GM21723 (cell line): ENCODE results near the gene PCLO.
"Not testable (repeated sequence)": the region's sequence is repeated elsewhere in the genome, so short reads cannot be mapped to it uniquely, and the experiment has no call there.

Experiments used
- ATAC-seq: cut with Tn5 transposase; IDR thresholded peaks from one replicate; pipeline ENCODE4 v1.9.1; 2021; ENCODE audit warnings: mild to moderate bottlenecking, moderate library complexity; ENCODE audit not compliant: unreplicated experiment

PCLO gene

DNA sequence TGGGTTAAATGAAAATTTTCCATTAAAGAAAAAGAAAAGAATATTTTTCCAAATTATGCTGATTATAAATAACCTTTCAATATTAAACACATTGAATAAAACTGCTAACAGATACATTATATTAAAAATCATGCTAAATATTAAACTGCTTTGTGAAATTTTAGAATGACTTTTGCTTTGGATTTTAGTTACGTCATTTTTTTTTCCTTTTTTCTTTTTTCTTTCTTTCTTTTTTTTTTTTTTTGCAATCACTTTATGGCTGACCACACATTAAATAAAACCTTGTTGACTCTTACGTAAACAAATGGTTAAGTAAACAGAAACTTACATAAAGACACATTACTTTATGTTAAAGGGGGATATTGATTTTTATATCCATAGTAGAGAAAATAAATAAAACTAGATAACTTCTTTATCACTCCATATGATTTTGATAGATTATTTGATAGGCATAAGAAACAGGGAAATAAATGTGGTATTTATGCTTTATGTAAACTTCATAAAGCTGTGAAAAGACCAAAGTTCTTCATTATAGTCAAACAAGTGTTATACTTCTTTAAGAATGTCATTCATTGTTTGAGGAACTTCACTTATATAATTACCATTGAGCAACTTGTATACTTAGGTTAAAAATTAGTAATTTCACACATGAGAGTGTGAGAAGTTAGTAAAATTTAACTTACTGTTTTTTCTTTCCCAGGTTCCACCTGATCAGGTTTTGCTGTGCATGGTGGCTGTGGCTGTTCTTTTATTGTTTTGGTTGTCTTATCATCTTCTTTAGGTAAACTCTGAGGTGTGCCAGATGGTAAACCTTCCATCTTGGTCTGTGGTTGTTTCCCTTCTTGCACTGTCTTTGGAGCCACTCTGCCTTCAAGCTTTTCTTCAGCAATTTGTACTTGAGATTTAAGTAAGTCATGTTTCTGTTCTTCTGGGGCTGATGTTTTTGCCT, 197.3 kb downstream of the PCLO start:
- no peak for ATAC-seq

DNA sequence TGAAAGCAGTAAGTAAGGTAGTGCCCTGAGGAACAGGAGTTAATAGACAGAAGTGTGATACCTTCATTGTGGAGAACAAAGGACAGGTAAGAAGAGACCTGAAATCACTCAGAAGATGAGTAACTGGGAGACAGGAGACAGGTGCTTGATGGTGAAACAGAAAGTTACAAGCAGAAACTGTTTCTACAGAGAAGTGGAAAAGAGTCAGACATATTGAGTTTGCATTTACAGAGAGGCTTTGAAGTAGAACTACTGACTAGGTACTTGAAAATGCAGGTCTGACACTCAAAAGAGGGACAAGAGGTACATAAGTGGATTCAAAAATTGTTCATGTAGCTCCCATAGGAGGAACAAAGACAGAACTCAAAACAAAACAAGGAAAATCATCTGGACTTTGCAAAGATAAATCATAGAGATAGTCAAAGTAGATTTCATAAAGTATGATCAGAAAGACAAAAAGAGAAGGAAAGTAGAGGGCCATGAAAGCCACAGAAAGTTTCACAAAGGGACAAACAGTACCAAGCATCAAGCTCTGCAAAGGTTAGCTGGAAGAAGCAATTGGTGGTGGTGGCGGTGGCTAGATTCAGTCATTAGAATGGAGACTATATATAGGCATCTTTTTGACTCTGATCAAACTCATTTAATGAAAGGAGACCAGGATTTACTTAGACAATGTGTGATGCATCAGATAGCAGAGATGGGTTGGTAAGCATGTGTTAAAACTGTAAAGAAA, 198.4 kb downstream of the PCLO start:
- ATAC-seq, result peak; percentile 48

DNA sequence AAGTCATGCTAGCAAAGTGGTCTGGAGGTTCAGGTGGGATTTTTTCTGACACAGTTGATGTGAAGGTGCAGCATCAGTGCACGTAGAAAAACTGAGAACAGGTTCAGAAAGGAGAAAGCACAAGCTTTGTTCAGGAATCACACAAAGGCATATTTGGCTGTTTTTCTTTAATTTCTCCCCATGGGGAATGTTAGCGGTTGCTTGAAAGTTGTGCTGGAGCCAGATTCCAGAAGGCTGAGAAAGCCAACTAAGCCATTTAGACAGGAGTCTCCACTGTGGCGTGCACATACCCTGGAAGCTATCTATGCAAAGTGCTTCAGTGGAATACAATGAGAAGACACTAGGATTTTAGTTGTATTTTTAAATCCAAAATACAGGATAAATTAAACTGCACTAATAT, 201.4 kb downstream of the PCLO start:
- ATAC-seq, result no peak

DNA sequence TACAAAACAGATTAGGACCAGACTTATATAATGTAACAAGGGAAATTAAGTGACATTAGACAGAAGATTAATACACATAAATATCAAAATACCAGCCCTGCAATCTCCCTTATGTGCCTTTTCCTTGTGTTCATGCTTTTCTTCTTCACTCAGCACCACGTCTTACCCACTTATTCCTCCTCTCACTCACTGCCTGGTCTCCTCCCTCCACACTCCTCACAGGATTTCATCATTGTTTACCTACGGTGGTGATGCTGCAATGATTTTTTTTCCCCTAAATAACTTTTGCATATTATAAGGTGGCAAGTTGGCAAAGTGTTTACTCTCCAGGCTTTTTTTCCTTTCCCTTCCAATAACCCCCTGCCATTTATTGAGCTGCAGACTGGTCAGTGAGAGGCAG, 203.2 kb downstream of the PCLO start:
- ATAC-seq, result no peak

DNA sequence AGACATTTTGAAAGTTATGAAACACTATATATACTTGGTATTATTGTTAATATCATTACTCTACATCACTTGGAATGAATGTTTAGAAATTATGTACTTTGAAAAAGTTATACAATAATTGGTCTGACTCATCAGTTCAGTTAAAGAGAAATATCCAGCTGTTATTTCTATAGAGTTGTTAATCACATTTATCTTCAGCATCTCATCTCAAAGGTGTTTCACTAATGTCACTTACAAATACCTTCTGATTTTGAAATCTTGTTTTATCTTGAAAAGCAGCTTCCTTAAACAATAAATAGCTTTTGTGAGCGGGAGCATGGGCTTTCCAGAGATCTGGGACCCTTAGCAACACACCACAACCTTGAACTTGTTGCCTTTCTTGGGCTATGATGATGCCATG, 205.2 kb downstream of the PCLO start:
- no peak for ATAC-seq

DNA sequence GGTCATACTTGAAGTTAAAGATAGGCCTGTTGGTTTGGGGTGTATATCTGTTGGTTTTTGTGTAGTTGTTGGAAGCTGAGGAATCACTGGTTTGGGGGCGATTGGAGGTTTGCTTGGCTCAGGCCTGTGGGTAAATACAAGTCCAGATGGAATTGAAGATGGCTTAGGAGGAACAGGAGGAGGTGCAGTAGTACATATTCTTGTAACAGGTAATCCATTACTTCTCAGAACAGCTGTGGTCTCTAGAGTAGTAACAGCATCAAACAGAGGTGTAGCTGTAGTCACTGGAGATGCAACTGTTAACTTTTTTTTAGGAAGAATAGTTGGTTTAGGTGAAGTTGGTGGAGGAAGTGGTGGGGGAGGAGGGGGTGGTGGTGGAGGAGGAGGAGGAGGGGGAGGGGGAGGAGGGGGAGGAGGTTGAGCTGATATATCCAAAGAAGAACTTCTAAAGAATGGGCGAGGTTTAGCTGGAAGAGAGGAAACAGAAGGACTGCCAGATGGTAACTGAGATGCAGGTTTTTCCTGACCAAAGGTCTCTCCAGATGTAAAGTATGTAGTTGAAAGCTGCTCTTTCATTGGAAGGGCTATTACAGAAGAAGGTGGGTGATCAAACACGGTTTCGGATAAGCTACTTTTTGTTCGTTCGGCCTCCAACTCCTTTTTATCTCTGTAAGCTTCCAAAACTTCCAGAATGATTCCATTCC, 209.2 kb downstream of the PCLO start:
- no peak for ATAC-seq

DNA sequence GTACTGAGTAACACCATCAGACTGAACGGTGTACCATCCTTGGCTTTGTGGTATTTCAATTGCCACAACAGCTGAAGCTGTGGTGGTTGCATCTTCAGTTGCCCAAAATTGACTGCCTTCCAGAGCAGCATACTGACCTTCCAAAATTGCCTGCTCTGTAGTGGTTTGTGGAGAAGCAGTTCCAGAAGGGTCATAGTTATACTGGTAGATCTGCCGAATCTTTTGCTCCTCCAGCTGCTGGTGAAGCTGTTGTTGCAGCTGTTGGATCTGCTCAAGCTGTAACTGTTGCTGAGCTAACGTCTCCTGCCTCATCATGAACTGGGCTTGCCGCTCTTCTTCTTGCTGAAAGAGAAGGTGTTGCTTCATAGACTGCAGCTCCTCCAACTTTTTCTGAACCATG, 212.2 kb downstream of the PCLO start:
- no peak for ATAC-seq

DNA sequence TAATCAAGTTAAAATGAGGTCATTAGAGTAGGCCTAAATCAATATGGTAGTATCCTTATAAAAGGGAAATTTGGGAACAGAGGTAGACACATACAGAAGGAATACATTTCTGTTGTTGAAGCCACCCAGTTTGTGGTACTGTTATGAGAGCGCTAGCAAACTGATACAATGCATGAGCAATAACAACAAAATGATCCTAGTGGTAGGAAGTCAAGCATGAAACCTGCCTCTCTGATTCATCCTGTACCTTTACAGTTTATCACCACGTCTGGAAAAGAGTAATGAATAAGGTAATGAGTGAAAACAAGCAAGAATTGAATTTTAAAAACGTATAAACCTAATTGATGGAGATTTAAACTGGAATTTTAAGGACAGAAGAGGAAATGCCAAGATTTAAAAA, 217.2 kb downstream of the PCLO start:
- ATAC-seq, result no peak

DNA sequence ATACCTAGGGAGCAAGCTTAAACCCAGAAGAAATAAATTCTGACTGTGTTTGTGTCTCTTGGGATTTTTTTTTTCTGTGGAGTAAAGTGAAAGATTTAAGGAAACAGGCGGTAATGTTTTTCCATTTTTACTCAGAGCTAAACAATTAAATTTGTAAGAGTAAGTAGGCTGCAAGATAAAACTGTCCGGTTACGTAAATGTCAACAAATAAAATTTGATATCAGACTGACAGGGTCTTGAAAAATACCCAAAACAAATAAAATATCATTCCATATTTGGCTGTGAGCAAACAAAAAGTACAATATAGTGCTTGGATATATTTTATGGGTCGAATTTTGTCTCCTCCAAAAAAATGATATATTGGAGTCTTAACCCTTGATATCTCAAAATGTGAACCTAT, 217.6 kb downstream of the PCLO start:
- no peak for ATAC-seq

DNA sequence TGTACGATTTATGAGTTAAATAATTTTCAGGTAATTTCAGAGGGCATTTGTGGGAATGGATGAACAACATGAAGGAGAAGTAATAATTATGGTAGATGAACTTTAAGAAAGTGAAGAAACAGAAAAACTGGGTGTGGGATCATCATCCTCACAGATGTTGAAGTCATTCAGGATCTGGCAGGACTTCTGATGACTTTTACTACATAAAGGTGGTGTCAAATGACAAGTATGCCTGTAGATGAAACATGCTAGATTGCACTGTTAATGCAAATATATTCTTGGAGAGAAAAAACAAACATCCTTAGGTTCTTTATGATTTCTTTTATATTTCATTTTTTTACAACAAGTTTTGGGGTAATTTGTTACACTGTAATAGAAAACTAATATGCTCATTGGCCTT, 230.2 kb downstream of the PCLO start:
- no peak for ATAC-seq

DNA sequence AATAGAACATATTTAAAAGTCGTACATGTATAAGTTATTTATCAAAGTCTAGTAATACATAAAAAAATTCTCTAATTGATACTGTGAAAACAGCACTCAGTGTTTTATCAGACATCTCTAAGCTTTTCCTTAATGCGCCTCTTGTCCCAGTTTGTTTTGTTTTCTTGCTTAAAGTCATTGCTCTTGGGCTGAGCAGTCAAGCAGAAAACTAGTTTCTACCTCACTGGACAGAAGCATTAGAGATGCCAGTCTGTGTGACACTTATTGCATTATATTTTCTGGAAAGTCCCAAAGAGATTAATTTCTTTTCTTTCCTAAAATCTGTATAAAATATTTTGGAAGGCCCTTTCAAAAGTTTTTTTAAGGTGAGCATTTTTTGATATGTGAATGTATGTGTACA, 236.2 kb downstream of the PCLO start:
- ATAC-seq, result no peak

DNA sequence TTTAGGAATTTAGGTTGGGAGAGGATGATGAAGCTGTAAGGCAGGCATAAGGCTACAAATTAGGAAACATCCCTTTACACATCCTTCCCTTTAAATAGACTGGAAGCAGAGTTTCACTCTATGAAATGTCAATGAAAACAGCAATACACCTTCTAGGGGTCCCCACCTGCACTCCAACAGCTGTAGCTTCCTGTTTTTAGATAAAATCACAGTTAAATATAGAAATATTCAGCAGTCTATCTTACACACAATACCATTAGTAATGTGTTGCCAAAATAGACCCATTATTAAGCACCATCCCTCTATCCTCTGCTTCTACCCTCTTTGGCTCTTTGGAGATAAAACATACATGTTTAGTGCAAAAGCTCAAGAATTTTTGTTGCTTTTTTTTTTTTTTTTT, 237.4 kb downstream of the PCLO start:
- ATAC-seq, result no peak

DNA sequence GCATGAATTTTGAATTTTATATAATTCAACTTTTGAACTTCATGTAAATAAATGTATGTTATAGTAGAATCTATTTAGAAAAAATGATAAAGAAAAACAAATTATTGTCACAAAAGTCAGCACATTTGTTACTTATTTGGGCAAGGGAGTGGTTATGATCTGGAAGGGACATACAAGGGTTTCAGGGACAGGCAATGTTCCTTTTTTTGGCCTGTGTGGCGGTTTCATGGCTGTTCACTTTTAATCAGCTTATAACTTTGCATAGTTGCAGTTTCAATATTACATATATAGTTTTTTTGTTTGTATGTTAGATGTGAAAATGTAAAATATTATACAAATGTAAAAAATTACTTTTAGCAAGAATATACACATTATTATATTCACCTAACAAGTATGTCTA, 256.2 kb downstream of the PCLO start:
- no peak for ATAC-seq

DNA sequence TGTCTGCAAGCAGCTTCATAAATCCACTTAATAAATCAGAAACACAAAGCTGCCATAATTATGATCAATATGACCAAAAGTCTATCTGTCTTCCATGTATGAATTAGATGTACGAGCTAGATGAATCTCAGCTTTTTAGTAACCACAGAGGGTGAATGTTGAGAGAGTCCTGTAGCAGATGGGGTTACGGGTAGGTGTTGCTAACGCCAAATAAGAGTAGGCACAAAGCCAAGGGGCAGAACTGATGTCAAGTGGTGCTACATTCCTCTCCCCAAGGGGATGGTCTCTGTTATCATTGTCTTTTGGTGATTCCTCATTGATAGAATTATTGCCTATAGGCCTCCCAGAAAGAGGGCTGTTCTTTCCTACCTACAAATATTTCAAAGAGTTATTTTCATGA, 257.8 kb downstream of the PCLO start:
- no peak for ATAC-seq

DNA sequence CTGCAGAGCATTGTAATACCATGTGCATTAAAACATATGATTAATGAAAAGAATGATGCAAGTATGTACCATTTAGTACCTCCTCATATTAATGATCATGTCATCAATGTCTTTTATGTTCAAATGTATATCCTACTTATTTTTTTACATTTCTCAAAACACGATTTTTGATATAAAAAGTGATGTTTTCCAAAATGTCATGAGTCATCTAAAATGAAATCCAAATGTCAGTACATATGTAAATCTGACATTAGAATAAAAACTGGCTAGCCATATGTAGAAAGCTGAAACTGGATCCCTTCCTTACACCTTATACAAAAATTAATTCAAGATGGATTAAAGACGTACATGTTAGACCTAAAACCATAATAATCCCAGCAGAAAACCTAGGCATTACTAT, 261.6 kb downstream of the PCLO start:
- ATAC-seq, result not testable (repeated sequence)

DNA sequence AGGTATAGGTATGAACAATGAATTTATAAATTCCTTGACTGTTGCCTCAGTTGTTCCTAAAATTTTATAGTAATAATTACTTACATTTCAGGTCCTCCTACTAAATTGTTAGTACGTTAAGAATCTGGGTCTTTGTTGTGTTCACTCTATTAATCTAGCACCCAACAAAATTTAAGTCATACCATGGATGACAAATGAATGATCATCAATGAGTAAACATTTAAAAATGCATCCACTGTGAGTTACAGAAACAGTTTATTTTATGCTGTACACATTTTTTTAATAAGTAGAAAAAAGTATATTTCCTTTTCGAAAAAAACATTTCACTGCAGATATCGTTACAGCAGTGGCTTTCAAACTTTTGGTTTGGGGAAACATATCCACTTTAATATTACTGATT, 265.2 kb downstream of the PCLO start:
- ATAC-seq, result no peak

DNA sequence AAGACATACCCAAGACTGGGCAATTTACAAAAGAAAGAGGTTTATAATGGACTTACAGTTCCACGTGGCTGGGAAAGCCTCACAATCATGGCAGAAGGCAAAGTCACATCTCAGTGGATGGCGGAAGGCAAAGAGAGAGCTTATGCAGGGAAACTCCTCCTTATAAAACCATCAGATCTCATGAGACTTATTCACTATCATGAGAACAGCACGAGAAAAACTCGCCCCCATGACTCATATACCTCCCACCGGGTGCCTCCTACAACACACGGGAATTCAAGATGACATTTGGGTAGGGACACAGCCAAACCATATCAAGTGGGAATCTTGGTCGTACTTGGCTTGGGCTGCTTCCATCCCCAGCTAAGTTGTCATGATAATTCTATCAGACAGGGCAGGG, 268.3 kb downstream of the PCLO start:
- not testable (repeated sequence) for ATAC-seq

DNA sequence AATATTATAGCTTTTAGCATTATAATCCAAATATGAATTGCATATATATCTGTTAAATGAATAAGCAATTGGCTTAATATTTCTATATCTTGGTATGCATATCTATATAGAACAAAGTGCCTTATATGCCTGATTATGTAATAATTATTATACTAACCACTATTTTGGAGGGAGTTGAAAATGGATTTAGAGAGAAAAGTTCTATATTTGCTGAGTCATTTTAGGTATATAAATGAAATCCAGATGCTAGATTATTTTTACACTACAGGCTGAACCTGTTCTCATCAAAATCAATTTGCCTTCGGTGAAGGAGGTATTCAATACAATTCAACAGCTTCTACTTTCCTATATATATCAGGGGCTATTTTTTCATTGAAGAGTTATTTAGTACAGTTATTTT, 276.4 kb downstream of the PCLO start:
- ATAC-seq, result no peak

DNA sequence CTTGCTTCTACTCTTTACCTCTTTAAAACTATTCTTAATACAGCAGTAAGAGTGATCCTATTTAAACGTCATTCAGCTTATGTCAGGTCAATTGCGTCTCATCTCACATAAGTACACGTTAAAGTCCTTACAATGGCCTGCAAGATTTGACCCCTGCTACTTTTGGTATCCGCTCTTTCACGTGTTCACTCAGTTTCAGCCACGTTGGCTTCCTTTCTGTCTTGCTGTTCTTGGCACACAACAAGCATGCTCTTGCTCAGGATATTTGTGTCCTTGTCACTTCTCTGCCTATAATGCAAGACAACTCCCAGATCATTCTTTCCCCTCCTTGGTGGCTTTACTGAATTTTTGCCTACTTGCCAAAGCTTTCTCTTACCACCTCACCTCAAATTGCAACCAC, 296.8 kb downstream of the PCLO start:
- no peak for ATAC-seq

DNA sequence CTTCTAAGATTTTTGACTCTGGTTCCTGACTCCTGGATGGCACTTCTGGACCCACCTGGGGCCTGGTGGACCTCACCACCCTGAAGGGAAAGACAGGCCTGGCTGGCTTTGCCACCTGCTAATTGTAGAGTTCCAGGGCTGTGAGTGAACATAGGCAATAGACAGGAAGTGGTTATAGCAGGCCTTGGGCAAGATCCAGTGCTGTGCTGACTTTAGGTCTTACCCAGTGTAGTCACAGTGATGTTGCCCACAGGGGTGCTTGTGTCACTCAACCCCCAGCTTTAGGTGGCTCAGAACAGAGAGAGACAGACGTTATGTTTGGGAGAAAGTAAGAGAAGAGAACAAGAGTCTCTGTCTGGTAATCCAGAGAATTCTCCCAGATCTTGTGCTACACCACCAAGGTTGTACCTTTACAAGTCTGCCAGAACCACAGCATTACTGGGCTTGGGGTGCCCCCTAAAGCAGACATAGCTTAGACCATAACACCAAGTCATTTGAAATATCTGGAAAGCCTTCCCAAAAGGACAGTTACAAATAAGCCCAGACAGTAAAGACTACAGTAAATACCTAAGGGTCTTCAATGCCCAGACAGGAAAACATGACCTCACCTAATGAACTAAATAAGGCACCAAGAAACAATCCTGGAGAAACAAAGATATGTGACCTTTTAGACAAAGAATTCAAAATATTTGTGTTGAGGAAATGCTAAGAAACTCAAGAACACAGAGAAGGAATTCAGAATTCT, 303.4 kb downstream of the PCLO start:
- no peak for ATAC-seq

DNA sequence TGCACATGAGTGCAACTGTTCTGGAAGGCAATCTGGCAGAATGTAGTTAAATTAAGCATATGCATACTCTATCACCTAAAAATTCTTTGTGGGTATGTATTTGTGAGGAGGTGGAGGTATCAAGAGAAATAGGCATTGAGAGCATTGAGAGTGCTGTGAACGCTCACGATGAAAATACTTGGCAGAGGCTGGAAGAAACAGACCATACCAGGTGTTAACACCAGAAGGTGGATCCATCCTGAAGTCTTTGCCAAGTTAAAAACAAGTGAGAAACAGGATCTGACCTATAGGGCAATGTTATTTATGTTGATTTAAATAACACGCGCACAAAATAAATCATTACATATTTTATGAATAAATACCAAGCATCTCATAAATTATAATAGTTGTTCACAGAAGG, 311.6 kb downstream of the PCLO start:
- no peak for ATAC-seq
